ENCODE data around the gene INVS.
A peak's percentile ranks its signal among the peaks of the same experiment; 100 is the strongest.
"Not testable (repeated sequence)": the region's sequence is repeated elsewhere in the genome, so short reads cannot be mapped to it uniquely, and the experiment has no call there.

INVS gene

GRCh38 chr9:100324594-100325200 is 225.7 kb downstream of the INVS start:
- peak; percentile 50 for DNase-seq (ENCODE audit: low spot score)

- not testable (repeated sequence) for DNase-seq (ENCODE audit: low spot score)
Observed at GRCh38 chr9:100338736-100339135, 239.7 kb downstream of the INVS start.

- DNase-seq (ENCODE audit: low spot score), result no peak
Observed at GRCh38 chr9:100340224-100340623, 241.2 kb downstream of the INVS start.

- no peak for DNase-seq (ENCODE audit: low spot score)
Observed at GRCh38 chr9:100341889-100342288, 242.8 kb downstream of the INVS start.

GRCh38 chr9:100346836-100347235 is 247.8 kb downstream of the INVS start:
- no peak for DNase-seq (ENCODE audit: low spot score)

GRCh38 chr9:100350188-100350587 is 251.1 kb downstream of the INVS start:
- DNase-seq (ENCODE audit: low spot score), result no peak
